ENCODE data around the gene NOVA2. TPM values are rescaled to one million over a fixed set of nuclear protein-coding genes. Genes with fewer than 3 reads are reported as not detected.

NOVA2 gene
- polyA plus RNA-seq, 1 experiment = 0.02 TPM

GRCh38 chr19:45929247-45929646 is 44.4 kb downstream of the NOVA2 start:
- POLR2A ChIA-PET = no interaction called here
- CTCF ChIA-PET = interaction anchor here (0.5 to 1.1 kb wide), 2 partner anchors 112 to 147 kb away, joined by 4 to 5 read pairs; partner anchors contain the start of gene DMPK

GRCh38 chr19:45927565-45928261 is 46.0 kb downstream of the NOVA2 start:
- CTCF ChIA-PET = no interaction called here
- Histone ChIP-seq H3K4me3 (ENCODE audit: low read depth, low read length) (no peak overlapping the region; the same call in 1 of the 2 replicates), H3K9me3 (ENCODE audit: control insufficient read depth, insufficient read depth, low read length) (no peaks in the 10 kb centered on the region), H3K27ac (ENCODE audit: low read depth, low read length) (no peak overlapping the region), H3K27me3 (ENCODE audit: control insufficient read depth, insufficient read depth, low read length) (peaks cover 8% of the 10 kb centered on the region)
- POLR2A ChIA-PET = no interaction called here
- no peak for TF ChIP-seq CTCF (IDR thresholded peaks at IDR 0.05; ENCODE audit: low read depth, low read length)
- DNase-seq (ENCODE audit: low read depth, low spot score) = peak; percentile 60

More at GRCh38 chr19:45929247-45929646, 44.4 kb downstream of the NOVA2 start:
- Histone ChIP-seq H3K27me3 (ENCODE audit: control insufficient read depth, insufficient read depth, low read length) (peaks cover 13% of the 10 kb centered on the region), H3K27ac (ENCODE audit: low read depth, low read length) (no peak overlapping the region), H3K9me3 (ENCODE audit: control insufficient read depth, insufficient read depth, low read length) (no peaks in the 10 kb centered on the region), H3K4me3 (ENCODE audit: low read depth, low read length) (no peak overlapping the region)
- no peak for TF ChIP-seq CTCF (IDR thresholded peaks at IDR 0.05; ENCODE audit: low read depth, low read length)
- DNase-seq (ENCODE audit: low read depth, low spot score) = no peak

- CTCF ChIA-PET = interaction anchor here (0.7 kb wide), 1 partner anchor 9 kb away, joined by 4 read pairs; no protein-coding TSS in a partner anchor
- TF ChIP-seq CTCF (IDR thresholded peaks at IDR 0.05; ENCODE audit: low read depth, low read length) = no peak
- no peak overlapping the region for H3K27ac ChIP-seq (ENCODE audit: low read depth, low read length)
- H3K9me3 ChIP-seq (ENCODE audit: control insufficient read depth, insufficient read depth, low read length) = no peaks in the 10 kb centered on the region
- no peak for DNase-seq (ENCODE audit: low read depth, low spot score)
- POLR2A ChIA-PET = no interaction called here
- peaks cover 5% of the 10 kb centered on the region for H3K27me3 ChIP-seq (ENCODE audit: control insufficient read depth, insufficient read depth, low read length)
- no peak overlapping the region for H3K4me3 ChIP-seq (ENCODE audit: low read depth, low read length)
These were observed 48.7 kb downstream of the NOVA2 start for GRCh38 chr19:45924891-45925447.

- no peak overlapping the region for H3K4me3 ChIP-seq (ENCODE audit: low read depth, low read length)
- no peaks in the 10 kb centered on the region for H3K9me3 ChIP-seq (ENCODE audit: control insufficient read depth, insufficient read depth, low read length)
- ChIA-PET CTCF (no interaction called here), POLR2A (interaction anchor here (0.8 kb wide), 1 partner anchor 9 kb away, joined by 4 read pairs; no protein-coding TSS in a partner anchor)
- no peak overlapping the region for H3K27ac ChIP-seq (ENCODE audit: low read depth, low read length)
- H3K27me3 ChIP-seq (ENCODE audit: control insufficient read depth, insufficient read depth, low read length) = peaks cover 15% of the 10 kb centered on the region
- peak; percentile 42 for TF ChIP-seq CTCF (IDR thresholded peaks at IDR 0.05; ENCODE audit: low read depth, low read length)
- DNase-seq (ENCODE audit: low read depth, low spot score) = no peak
These were observed 51.4 kb downstream of the NOVA2 start for GRCh38 chr19:45922281-45922680.

- Histone ChIP-seq H3K27me3 (ENCODE audit: control insufficient read depth, insufficient read depth, low read length) (peaks cover 15% of the 10 kb centered on the region), H3K9me3 (ENCODE audit: control insufficient read depth, insufficient read depth, low read length) (no peaks in the 10 kb centered on the region), H3K4me3 (ENCODE audit: low read depth, low read length) (no peak overlapping the region), H3K27ac (ENCODE audit: low read depth, low read length) (no peak overlapping the region)
- ChIA-PET POLR2A (no interaction called here), CTCF (no interaction called here)
- DNase-seq (ENCODE audit: low read depth, low spot score) = no peak
- no peak for TF ChIP-seq CTCF (IDR thresholded peaks at IDR 0.05; ENCODE audit: low read depth, low read length)
These were observed 53.2 kb downstream of the NOVA2 start for GRCh38 chr19:45920458-45920857.
